ENCODE measurements around the gene AK9. TPM values are rescaled to one million over a fixed set of nuclear protein-coding genes. Genes with fewer than 3 reads are reported as not detected.

The AK9 gene
- total and polyA plus RNA-seq, 2 of the 8 experiments (the other 6 are each of a cell fraction or from before 2014, with no cell fraction given) = 1.8 to 2.2 TPM

DNA sequence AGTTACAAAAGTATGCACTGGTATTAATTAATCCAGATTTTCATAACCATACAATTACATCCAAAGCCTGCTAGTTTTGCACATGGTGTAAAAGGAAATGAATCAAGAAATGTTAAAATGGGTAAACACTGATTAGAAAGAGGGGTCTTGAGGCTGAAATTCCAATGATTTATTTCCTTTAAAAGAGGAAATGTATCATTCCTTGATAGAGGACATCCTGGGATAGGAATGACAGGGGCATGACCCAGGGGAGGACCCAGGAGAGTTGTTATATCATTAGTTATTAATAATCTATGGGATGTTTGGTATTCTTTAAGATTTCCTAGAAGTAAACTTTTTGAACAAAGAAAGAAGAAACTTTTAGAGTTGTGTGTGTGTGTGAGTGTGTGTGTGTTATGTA, 18.2 kb downstream of the AK9 start:
- Histone ChIP-seq H3K4me3 (ENCODE audit: extremely low read depth in 1 of 4, insufficient read depth in 2 of 4, low read depth in 3 of 4, low read length in 4 of 4) (no peak overlapping the region), H2BK12ac (ENCODE audit: low read depth, low read length) (no peak overlapping the region), H3K79me2 (ENCODE audit: control insufficient read depth in 1 of 2, insufficient read depth in 2 of 2, low read length in 2 of 2) (no peaks in the 10 kb centered on the region), H2AK5ac (ENCODE audit: low read depth, low read length) (no peak overlapping the region), H2AFZ (ENCODE audit: low read length) (no peak overlapping the region), H3K4me2 (ENCODE audit: insufficient read depth in 1 of 2, low read depth in 2 of 2, low read length in 2 of 2) (no peak overlapping the region), H3K56ac (replicated peaks; ENCODE audit: insufficient read length, low read depth, low read length) (no peak overlapping the region), H3K9ac (replicated peaks in 1 of 4; ENCODE audit: extremely low read depth in 1 of 4, low read depth in 3 of 4, low read length in 3 of 4) (no peak overlapping the region), H3K36me3 (ENCODE audit: control insufficient read depth in 2 of 4, insufficient read depth in 4 of 4, low read length in 3 of 4) (no peaks in the 10 kb centered on the region), H2BK120ac (replicated peaks; ENCODE audit: low read depth, low read length) (no peak overlapping the region), H3K23ac (ENCODE audit: insufficient read length) (no peak overlapping the region), H3K14ac (ENCODE audit: insufficient read length) (no peak overlapping the region), H3K23me2 (ENCODE audit: low read depth, low read length) (no peaks in the 10 kb centered on the region), H4K20me1 (replicated peaks in 1 of 2; ENCODE audit: control insufficient read depth in 1 of 2, insufficient read depth in 2 of 2, low read length in 2 of 2) (no peaks in the 10 kb centered on the region), H3K4me1 (replicated peaks in 1 of 4; ENCODE audit: control insufficient read depth in 3 of 4, insufficient read depth in 4 of 4, low read length in 3 of 4) (no peaks in the 10 kb centered on the region), H3K9me3 (ENCODE audit: insufficient read depth in 2 of 2, low read depth in 1 of 2, low read length in 1 of 2) (no peaks in the 10 kb centered on the region), H2BK5ac (ENCODE audit: low read depth, low read length) (no peak overlapping the region), H4K5ac (ENCODE audit: insufficient read length, low read depth, low read length) (no peak overlapping the region), H3K27ac (ENCODE audit: low read depth, low read length) (no peak overlapping the region), H4K8ac (ENCODE audit: extremely low read depth, insufficient read depth, low read length) (no peak overlapping the region), H3K27me3 (replicated peaks in 1 of 4; ENCODE audit: control insufficient read depth in 3 of 4, extremely low read depth in 1 of 4, insufficient read depth in 3 of 4, low read length in 3 of 4) (no peaks in the 10 kb centered on the region), H3K79me1 (ENCODE audit: low read depth, low read length) (no peaks in the 10 kb centered on the region), H2BK15ac (ENCODE audit: low read length) (no peak overlapping the region), H2BK20ac (ENCODE audit: low read length) (no peak overlapping the region), H3K18ac (ENCODE audit: extremely low read depth, low read length) (no peak overlapping the region), H3K4ac (replicated peaks; ENCODE audit: insufficient read length, low read depth, low read length) (no peak overlapping the region), H4K91ac (replicated peaks; ENCODE audit: insufficient read length, low read length) (no peak overlapping the region)
- no peak for TF ChIP-seq RFX5 (IDR thresholded peaks at IDR 0.05; ENCODE audit: borderline replicate concordance, low read depth, low read length)
- TF ChIP-seq POU5F1 (IDR thresholded peaks at IDR 0.05; ENCODE audit: low read depth, low read length) = no peak
- TF ChIP-seq SIRT6 (IDR thresholded peaks at IDR 0.05; ENCODE audit: low read length) = no peak
- no peak for TF ChIP-seq KDM5A (IDR thresholded peaks at IDR 0.05; ENCODE audit: low read length)
- ChIA-PET CTCF (ENCODE audit: partially characterized antibody) (no interaction called here), POLR2A (ENCODE audit: partially characterized antibody) (interaction anchor here (0.8 kb wide), 1 partner anchor 19 kb away, joined by 3 read pairs; no protein-coding TSS in a partner anchor)
- FAIRE-seq (no peak), DNase-seq (ENCODE audit: low read depth in 1 of 2, low spot score in 2 of 2) (no peak)
